Neutrophil (primary cell): ENCODE measurements around the gene CD44.

ENCODE experiments used
- H3K27ac ChIP-seq: fragments of 200-600 bp; sonication (generic); 2 replicates; pipeline ENCODE4 v1.5.1; 2016; ENCODE audit warnings: mild to moderate bottlenecking, moderate library complexity
- H3K27me3 ChIP-seq: fragments of 200-600 bp; sonication (generic); 2 replicates; pipeline ENCODE4 v1.6.0; 2016; ENCODE audit warnings: mild to moderate bottlenecking
- H3K36me3 ChIP-seq: fragments of 200-600 bp; sonication (generic); 2 replicates; pipeline ENCODE4 v1.5.1; 2017
- H3K4me1 ChIP-seq, 2 experiments: fragments of 200-600 bp in 1 of 2; sonication (generic) in 1 of 2; 1 replicate in 1 of 2; 2 replicates in 1 of 2; pipeline versions ENCODE4 v1.5.1 to v1.6.1; 2013 to 2016; ENCODE audit warnings: low read depth in 1 of 2, low read length in 1 of 2, mild to moderate bottlenecking in 1 of 2, moderate library complexity in 1 of 2; ENCODE audit not compliant: control insufficient read depth in 1 of 2, insufficient read depth in 1 of 2
- H3K4me3 ChIP-seq, 2 experiments: fragments of 200-600 bp in 1 of 2; sonication (generic) in 1 of 2; 1 replicate in 1 of 2; 2 replicates in 1 of 2; pipeline ENCODE4 v1.5.1; 2013 to 2016; ENCODE audit warnings: low read depth in 1 of 2, low read length in 1 of 2, mild to moderate bottlenecking in 1 of 2, moderate library complexity in 1 of 2
- H3K9me3 ChIP-seq: fragments of 200-600 bp; sonication (generic); 2 replicates; pipeline ENCODE4 v1.5.1; 2016
- CTCF ChIP-seq: fragments of 200-600 bp; sonication (generic); IDR thresholded peaks from 2 replicates; pipeline ENCODE4 v1.5.1; 2016; ENCODE audit warnings: antibody characterized with exemption

CD44 gene

GRCh38 chr11:35174666-35175065, 35.7 kb downstream of the CD44 start:
- Histone ChIP-seq H3K4me3 (peak overlapping the region; percentile 41 to 45), H3K27ac (peak overlapping the region; percentile 89)

GRCh38 chr11:35177370-35177769, 38.4 kb downstream of the CD44 start:
- no peak for TF ChIP-seq CTCF
- Histone ChIP-seq H3K9me3 (no peaks in the 10 kb centered on the region), H3K27ac (peak overlapping the region; percentile 1), H3K4me3 (no peak overlapping the region), H3K4me1 (peaks cover 54 to 73% of the 10 kb centered on the region in 2 experiments), H3K36me3 (peaks cover 52% of the 10 kb centered on the region), H3K27me3 (no peaks in the 10 kb centered on the region)

More at GRCh38 chr11:35174666-35175065, 35.7 kb downstream of the CD44 start:
- Histone ChIP-seq H3K36me3 (peaks cover 32% of the 10 kb centered on the region), H3K4me1 (peaks cover 75 to 95% of the 10 kb centered on the region in 2 experiments), H3K27me3 (no peaks in the 10 kb centered on the region), H3K9me3 (no peaks in the 10 kb centered on the region)
- no peak for TF ChIP-seq CTCF

- peaks cover 59% of the 10 kb centered on the region for H3K36me3 ChIP-seq
- no peak overlapping the region for H3K4me3 ChIP-seq
- TF ChIP-seq CTCF: no peak
- peak overlapping the region; percentile 1 for H3K27ac ChIP-seq
- H3K27me3 ChIP-seq: no peaks in the 10 kb centered on the region
- no peaks in the 10 kb centered on the region for H3K9me3 ChIP-seq
- H3K4me1 ChIP-seq: peaks cover 48 to 70% of the 10 kb centered on the region in 2 experiments
Measured at GRCh38 chr11:35178067-35178805, 39.3 kb downstream of the CD44 start.

GRCh38 chr11:35178873-35179272, 39.9 kb downstream of the CD44 start:
- Histone ChIP-seq H3K9me3 (no peaks in the 10 kb centered on the region), H3K4me3 (no peak overlapping the region), H3K27me3 (no peaks in the 10 kb centered on the region), H3K36me3 (peaks cover 65% of the 10 kb centered on the region), H3K27ac (peak overlapping the region; percentile 1), H3K4me1 (peaks cover 42 to 64% of the 10 kb centered on the region in 2 experiments)
- TF ChIP-seq CTCF: no peak

GRCh38 chr11:35179466-35180135, 40.6 kb downstream of the CD44 start:
- Histone ChIP-seq H3K4me3 (no peak overlapping the region), H3K9me3 (no peaks in the 10 kb centered on the region), H3K27me3 (no peaks in the 10 kb centered on the region), H3K36me3 (peaks cover 71% of the 10 kb centered on the region), H3K27ac (peak overlapping the region; percentile 1), H3K4me1 (peaks cover 35 to 57% of the 10 kb centered on the region in 2 experiments)
- TF ChIP-seq CTCF: no peak
